NT2/D1 (cell line): ENCODE results near the gene FAM171A1.

Experiments
- SUZ12 ChIP-seq: IDR thresholded peaks from 2 replicates; pipeline ENCODE4 v1.6.1; 2011; ENCODE audit not compliant: insufficient read length, insufficient read depth; ENCODE audit errors: extremely low read depth
- YY1 ChIP-seq: IDR thresholded peaks from 2 replicates; pipeline ENCODE4 v1.6.1; 2011; ENCODE audit not compliant: insufficient read length, insufficient read depth
- ZNF274 ChIP-seq: IDR thresholded peaks from 2 replicates; pipeline ENCODE4 v1.6.1; 2011; ENCODE audit warnings: mild to moderate bottlenecking, low read depth, low read length

DNA sequence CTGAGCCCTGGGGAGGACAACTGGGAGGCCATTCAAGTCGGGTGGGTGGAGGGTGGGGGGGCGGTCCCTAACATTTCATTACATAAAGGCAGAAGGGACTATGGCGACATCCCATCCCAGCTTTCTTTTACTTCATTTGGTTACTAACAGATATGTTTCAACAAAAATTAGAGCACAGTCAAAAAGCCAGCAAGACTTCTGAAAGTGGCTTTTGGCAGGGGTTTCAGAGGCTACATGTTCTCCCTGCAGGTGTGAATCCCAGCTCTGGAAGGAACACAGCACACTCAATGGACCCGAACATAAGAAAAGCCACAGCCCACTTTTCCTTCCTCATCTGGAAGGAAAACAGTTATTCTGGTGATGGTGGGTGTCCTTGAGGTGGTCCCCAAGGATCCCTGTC is 7.1 kb downstream of the FAM171A1 start:
- TF ChIP-seq ZNF274 (no peak), SUZ12 (no peak), YY1 (no peak)
